ENCODE measurements around the gene AKAP8L.

Gene AKAP8L

DNA sequence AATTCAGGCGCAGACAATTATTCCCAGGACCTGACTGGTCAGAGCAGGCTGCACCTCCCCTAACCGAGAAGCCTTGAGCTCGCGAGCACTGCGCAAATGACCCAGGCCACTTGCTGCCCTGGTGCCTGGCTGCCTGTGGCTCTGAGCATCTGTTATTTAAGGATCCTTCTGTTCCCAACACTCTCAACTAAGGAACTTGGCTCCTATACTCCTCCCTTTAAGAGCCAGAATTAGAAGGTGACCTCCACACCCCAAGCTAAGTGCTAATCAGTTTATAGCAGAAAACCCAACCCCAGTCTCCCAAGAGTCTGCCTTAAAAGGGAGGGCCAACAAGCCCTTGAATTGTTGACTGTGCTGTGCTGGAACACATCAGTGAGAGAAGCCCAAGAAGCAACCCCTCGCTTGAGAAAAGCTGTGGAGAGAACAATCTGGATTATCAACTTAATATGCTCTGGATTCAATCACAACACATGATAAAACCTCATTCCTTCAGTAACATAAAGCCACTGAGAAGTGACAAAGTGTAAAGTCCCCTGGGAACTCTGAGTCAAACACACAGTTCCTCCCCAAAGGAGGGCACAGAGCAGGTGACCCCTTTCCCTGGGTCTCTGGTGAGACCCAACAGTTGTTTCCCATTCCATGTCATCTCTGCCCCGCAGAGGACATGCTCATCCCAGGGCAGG lies 14.6 kb downstream of the AKAP8L start:
- Histone ChIP-seq H3K18ac (ENCODE audit: low read length) (no peak overlapping the region), H2AK5ac (ENCODE audit: low read length) (no peak overlapping the region), H3K23ac (ENCODE audit: low read length) (no peak overlapping the region), H3K4ac (ENCODE audit: low read depth, low read length) (peak overlapping the region; percentile 77), H3K27ac (ENCODE audit: low read depth, low read length) (no peak overlapping the region), H4K12ac (ENCODE audit: low read depth, low read length) (no peak overlapping the region), H3K79me2 (ENCODE audit: control insufficient read depth, insufficient read depth, low read length, poor library complexity) (peaks cover 9% of the 10 kb centered on the region), H2BK120ac (ENCODE audit: insufficient read depth, low read length, poor library complexity) (no peak overlapping the region), H4K8ac (ENCODE audit: low read depth, low read length) (no peak overlapping the region), H3K36me3 (ENCODE audit: control insufficient read depth in 1 of 2, insufficient read depth in 2 of 2, low read length in 2 of 2) (peaks cover 54 to 56% of the 10 kb centered on the region in 2 experiments), H4K91ac (ENCODE audit: low read depth, low read length) (no peak overlapping the region), H2BK5ac (ENCODE audit: low read depth, low read length, poor library complexity) (no peak overlapping the region), H3K14ac (ENCODE audit: low read length) (no peak overlapping the region), H3K9me3 (ENCODE audit: insufficient read depth, low read depth, low read length) (no peaks in the 10 kb centered on the region), H3K9ac (ENCODE audit: low read length) (no peak overlapping the region), H3K4me2 (ENCODE audit: low read length) (no peak overlapping the region), H2AFZ (ENCODE audit: insufficient read depth, low read length, poor library complexity) (peak overlapping the region; percentile 35), H3K27me3 (ENCODE audit: insufficient read depth, low read length) (no peaks in the 10 kb centered on the region), H3K4me3 (ENCODE audit: low read depth, low read length) (no peak overlapping the region), H3K4me1 (ENCODE audit: control insufficient read depth in 1 of 2, insufficient read depth in 2 of 2, low read length in 2 of 2) (no peaks in the 10 kb centered on the region), H2BK12ac (ENCODE audit: low read length) (no peak overlapping the region), H3K79me1 (ENCODE audit: low read length) (no peaks in the 10 kb centered on the region)
- WGBS (ENCODE audit: extremely low coverage, insufficient coverage, insufficient read length) = no CpG with 5 or more reads among the region's 7 CpGs
- DNase-seq = no peak

- Histone ChIP-seq H3K36me3 (ENCODE audit: control insufficient read depth in 1 of 2, insufficient read depth in 2 of 2, low read length in 2 of 2) (peaks cover 63 to 65% of the 10 kb centered on the region in 2 experiments), H2AK5ac (ENCODE audit: low read length) (no peak overlapping the region), H2AFZ (ENCODE audit: insufficient read depth, low read length, poor library complexity) (no peak overlapping the region), H2BK120ac (ENCODE audit: insufficient read depth, low read length, poor library complexity) (no peak overlapping the region), H3K23ac (ENCODE audit: low read length) (no peak overlapping the region), H3K27me3 (ENCODE audit: insufficient read depth, low read length) (no peaks in the 10 kb centered on the region), H3K14ac (ENCODE audit: low read length) (no peak overlapping the region), H3K4me2 (ENCODE audit: low read length) (no peak overlapping the region), H4K12ac (ENCODE audit: low read depth, low read length) (no peak overlapping the region), H2BK5ac (ENCODE audit: low read depth, low read length, poor library complexity) (no peak overlapping the region), H3K4ac (ENCODE audit: low read depth, low read length) (peak overlapping the region; percentile 77), H3K79me1 (ENCODE audit: low read length) (no peaks in the 10 kb centered on the region), H4K8ac (ENCODE audit: low read depth, low read length) (no peak overlapping the region), H3K4me3 (ENCODE audit: low read depth, low read length) (no peak overlapping the region), H2BK12ac (ENCODE audit: low read length) (no peak overlapping the region), H3K79me2 (ENCODE audit: control insufficient read depth, insufficient read depth, low read length, poor library complexity) (peaks cover 9% of the 10 kb centered on the region), H3K27ac (ENCODE audit: low read depth, low read length) (no peak overlapping the region), H4K91ac (ENCODE audit: low read depth, low read length) (no peak overlapping the region), H3K9ac (ENCODE audit: low read length) (no peak overlapping the region), H3K9me3 (ENCODE audit: insufficient read depth, low read depth, low read length) (no peaks in the 10 kb centered on the region), H3K4me1 (ENCODE audit: control insufficient read depth in 1 of 2, insufficient read depth in 2 of 2, low read length in 2 of 2) (no peaks in the 10 kb centered on the region), H3K18ac (ENCODE audit: low read length) (no peak overlapping the region)
- DNase-seq = no peak
- WGBS (ENCODE audit: extremely low coverage, insufficient coverage, insufficient read length) = no CpG with 5 or more reads among the region's 10 CpGs
These were observed 15.6 kb downstream of the AKAP8L start for GRCh38 chr19:15403151-15403531.

GRCh38 chr19:15402411-15403150 lies 16.2 kb downstream of the AKAP8L start:
- DNase-seq = no peak
- Histone ChIP-seq H2AK5ac (ENCODE audit: low read length) (no peak overlapping the region), H3K4me3 (ENCODE audit: low read depth, low read length) (no peak overlapping the region), H3K79me1 (ENCODE audit: low read length) (no peaks in the 10 kb centered on the region), H3K14ac (ENCODE audit: low read length) (no peak overlapping the region), H4K91ac (ENCODE audit: low read depth, low read length) (no peak overlapping the region), H2BK120ac (ENCODE audit: insufficient read depth, low read length, poor library complexity) (no peak overlapping the region), H3K23ac (ENCODE audit: low read length) (no peak overlapping the region), H4K12ac (ENCODE audit: low read depth, low read length) (no peak overlapping the region), H3K27me3 (ENCODE audit: insufficient read depth, low read length) (no peaks in the 10 kb centered on the region), H3K9me3 (ENCODE audit: insufficient read depth, low read depth, low read length) (no peaks in the 10 kb centered on the region), H2AFZ (ENCODE audit: insufficient read depth, low read length, poor library complexity) (no peak overlapping the region), H3K4ac (ENCODE audit: low read depth, low read length) (peak overlapping the region; percentile 2), H3K4me2 (ENCODE audit: low read length) (no peak overlapping the region), H3K9ac (ENCODE audit: low read length) (no peak overlapping the region), H3K79me2 (ENCODE audit: control insufficient read depth, insufficient read depth, low read length, poor library complexity) (peaks cover 9% of the 10 kb centered on the region), H3K4me1 (ENCODE audit: control insufficient read depth in 1 of 2, insufficient read depth in 2 of 2, low read length in 2 of 2) (no peaks in the 10 kb centered on the region), H3K27ac (ENCODE audit: low read depth, low read length) (no peak overlapping the region), H2BK12ac (ENCODE audit: low read length) (no peak overlapping the region), H3K18ac (ENCODE audit: low read length) (no peak overlapping the region), H4K8ac (ENCODE audit: low read depth, low read length) (no peak overlapping the region), H2BK5ac (ENCODE audit: low read depth, low read length, poor library complexity) (no peak overlapping the region), H3K36me3 (ENCODE audit: control insufficient read depth in 1 of 2, insufficient read depth in 2 of 2, low read length in 2 of 2) (peaks cover 68 to 69% of the 10 kb centered on the region in 2 experiments)
- WGBS (ENCODE audit: extremely low coverage, insufficient coverage, insufficient read length) = no CpG with 5 or more reads among the region's 15 CpGs

DNA sequence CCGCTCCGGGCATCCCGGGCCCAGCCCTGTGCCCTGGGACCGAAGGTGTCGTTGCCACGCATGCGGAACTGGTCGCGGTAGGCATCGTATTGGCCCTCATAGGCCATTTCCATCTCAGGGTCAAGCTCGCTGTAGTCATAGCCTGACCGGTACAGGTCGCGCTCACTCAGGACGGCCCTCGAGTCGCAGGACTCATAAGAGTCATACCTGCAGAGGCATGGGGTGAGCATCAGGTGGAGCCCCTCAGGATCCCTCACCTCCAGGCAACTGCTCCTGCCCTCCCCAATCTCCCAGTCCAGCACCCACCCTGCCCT lies 17.4 kb downstream of the AKAP8L start:
- Histone ChIP-seq H3K27me3 (ENCODE audit: insufficient read depth, low read length) (no peaks in the 10 kb centered on the region), H2BK120ac (ENCODE audit: insufficient read depth, low read length, poor library complexity) (no peak overlapping the region), H2AFZ (ENCODE audit: insufficient read depth, low read length, poor library complexity) (no peak overlapping the region), H2AK5ac (ENCODE audit: low read length) (no peak overlapping the region), H3K79me1 (ENCODE audit: low read length) (no peaks in the 10 kb centered on the region), H3K27ac (ENCODE audit: low read depth, low read length) (no peak overlapping the region), H3K23ac (ENCODE audit: low read length) (no peak overlapping the region), H4K12ac (ENCODE audit: low read depth, low read length) (no peak overlapping the region), H3K9me3 (ENCODE audit: insufficient read depth, low read depth, low read length) (no peaks in the 10 kb centered on the region), H3K14ac (ENCODE audit: low read length) (no peak overlapping the region), H3K79me2 (ENCODE audit: control insufficient read depth, insufficient read depth, low read length, poor library complexity) (peaks cover 6% of the 10 kb centered on the region), H3K18ac (ENCODE audit: low read length) (no peak overlapping the region), H3K9ac (ENCODE audit: low read length) (no peak overlapping the region), H2BK12ac (ENCODE audit: low read length) (no peak overlapping the region), H3K4me1 (ENCODE audit: control insufficient read depth in 1 of 2, insufficient read depth in 2 of 2, low read length in 2 of 2) (no peaks in the 10 kb centered on the region), H3K4me3 (ENCODE audit: low read depth, low read length) (no peak overlapping the region), H4K91ac (ENCODE audit: low read depth, low read length) (no peak overlapping the region), H3K36me3 (ENCODE audit: control insufficient read depth in 1 of 2, insufficient read depth in 2 of 2, low read length in 2 of 2) (peaks cover 75 to 80% of the 10 kb centered on the region in 2 experiments), H4K8ac (ENCODE audit: low read depth, low read length) (no peak overlapping the region), H3K4me2 (ENCODE audit: low read length) (no peak overlapping the region), H2BK5ac (ENCODE audit: low read depth, low read length, poor library complexity) (no peak overlapping the region), H3K4ac (ENCODE audit: low read depth, low read length) (peak overlapping the region; percentile 31)
- DNase-seq = no peak
- no CpG with 5 or more reads among the region's 17 CpGs for WGBS (ENCODE audit: extremely low coverage, insufficient coverage, insufficient read length)

All from trophoblast cell (in vitro differentiated cells and primary cell).